Astrocyte (in vitro differentiated cells and primary cell): ENCODE measurements around the gene EIF4E.

Experiments
- EZH2 ChIP-seq: IDR thresholded peaks from 2 replicates; pipeline ENCODE4 v1.6.1; 2012; ENCODE audit warnings: mild to moderate bottlenecking, low read length, inconsistent platforms; ENCODE audit not compliant: insufficient read depth
- TF ChIP-seq, protein P1 (sequence below): IDR thresholded peaks from 2 replicates; pipeline ENCODE4 v1.5.1; 2011; ENCODE audit warnings: low read depth, mild to moderate bottlenecking, inconsistent platforms, low read length, moderate library complexity; ENCODE audit not compliant: insufficient read depth

DNA sequence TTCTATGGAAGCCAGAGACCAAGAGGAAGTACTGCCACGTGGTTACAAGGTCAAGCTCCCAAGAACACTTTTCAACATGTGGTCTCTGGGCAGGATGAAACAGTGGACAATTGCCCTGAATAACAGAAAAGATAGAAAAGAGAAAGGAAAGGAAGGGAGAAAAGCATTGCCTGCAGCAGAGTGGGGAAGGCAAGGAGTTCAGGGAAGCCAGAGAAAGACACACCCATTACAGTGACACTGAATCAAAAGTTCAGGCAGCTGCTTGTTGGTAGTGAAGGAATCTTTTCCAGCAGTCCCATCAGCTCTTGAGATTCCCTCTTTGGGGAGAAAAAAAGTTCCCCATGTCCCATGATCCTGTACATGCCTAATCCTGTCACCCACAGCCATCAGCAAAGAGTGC lies 80.5 kb downstream of the EIF4E start:
- TF ChIP-seq, protein P1, sequence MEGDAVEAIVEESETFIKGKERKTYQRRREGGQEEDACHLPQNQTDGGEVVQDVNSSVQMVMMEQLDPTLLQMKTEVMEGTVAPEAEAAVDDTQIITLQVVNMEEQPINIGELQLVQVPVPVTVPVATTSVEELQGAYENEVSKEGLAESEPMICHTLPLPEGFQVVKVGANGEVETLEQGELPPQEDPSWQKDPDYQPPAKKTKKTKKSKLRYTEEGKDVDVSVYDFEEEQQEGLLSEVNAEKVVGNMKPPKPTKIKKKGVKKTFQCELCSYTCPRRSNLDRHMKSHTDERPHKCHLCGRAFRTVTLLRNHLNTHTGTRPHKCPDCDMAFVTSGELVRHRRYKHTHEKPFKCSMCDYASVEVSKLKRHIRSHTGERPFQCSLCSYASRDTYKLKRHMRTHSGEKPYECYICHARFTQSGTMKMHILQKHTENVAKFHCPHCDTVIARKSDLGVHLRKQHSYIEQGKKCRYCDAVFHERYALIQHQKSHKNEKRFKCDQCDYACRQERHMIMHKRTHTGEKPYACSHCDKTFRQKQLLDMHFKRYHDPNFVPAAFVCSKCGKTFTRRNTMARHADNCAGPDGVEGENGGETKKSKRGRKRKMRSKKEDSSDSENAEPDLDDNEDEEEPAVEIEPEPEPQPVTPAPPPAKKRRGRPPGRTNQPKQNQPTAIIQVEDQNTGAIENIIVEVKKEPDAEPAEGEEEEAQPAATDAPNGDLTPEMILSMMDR, result no peak
- TF ChIP-seq EZH2, result no peak
